Measurements from ENCODE around the gene THRA. TPM values are rescaled to one million over a fixed set of nuclear protein-coding genes. Genes with fewer than 3 reads are reported as not detected.
A peak's percentile ranks its signal among the peaks of the same experiment; 100 is the strongest.

Gene THRA
- total and polyA plus RNA-seq, 9 of the 15 experiments (the other 6 are each of a cell fraction or from before 2014, with no cell fraction given): 0.34 to 23.4 (median 12.7) TPM

DNA sequence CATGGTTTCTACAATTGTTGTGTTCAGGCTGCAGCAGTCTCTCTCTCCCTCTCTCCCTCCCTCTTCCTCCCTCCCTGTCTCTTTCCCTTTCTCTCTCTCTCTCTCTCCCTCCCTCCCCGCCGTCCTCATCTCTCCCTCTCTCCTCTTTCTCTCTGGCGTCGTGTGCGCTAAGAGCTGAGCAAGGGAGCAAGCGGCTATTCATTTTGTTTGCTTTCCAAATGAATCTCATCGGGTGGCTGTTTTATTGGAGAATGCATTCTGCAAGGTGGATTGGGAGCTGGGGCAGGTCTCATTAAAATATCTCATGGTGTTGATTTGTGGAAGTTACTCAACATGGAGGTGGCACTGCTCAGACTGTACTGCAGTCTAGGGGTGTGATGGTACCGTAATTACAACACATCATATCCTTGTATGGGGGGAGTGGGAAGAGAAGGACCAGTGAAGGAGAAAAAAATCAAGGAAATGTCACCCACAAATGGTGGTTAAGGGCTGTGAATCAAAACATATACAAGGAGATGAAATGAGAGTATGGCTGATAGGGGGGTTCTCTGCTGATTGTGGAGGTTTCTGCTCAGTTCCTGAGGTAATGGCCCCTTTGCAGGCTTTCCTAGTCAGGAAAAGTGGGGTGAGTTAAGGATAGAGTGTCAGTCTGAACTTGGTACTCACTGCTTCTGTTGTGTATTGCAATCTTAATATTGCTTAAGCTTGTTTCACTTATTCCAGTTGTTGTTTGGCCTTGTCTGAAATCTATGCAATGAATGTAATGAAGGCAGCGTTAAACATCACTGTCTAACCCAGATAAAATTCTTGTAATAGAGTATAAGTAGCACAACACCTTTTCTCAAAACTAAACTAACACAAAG, 61.7 kb downstream of the THRA start (continued):
- TF ChIP-seq, protein P1, sequence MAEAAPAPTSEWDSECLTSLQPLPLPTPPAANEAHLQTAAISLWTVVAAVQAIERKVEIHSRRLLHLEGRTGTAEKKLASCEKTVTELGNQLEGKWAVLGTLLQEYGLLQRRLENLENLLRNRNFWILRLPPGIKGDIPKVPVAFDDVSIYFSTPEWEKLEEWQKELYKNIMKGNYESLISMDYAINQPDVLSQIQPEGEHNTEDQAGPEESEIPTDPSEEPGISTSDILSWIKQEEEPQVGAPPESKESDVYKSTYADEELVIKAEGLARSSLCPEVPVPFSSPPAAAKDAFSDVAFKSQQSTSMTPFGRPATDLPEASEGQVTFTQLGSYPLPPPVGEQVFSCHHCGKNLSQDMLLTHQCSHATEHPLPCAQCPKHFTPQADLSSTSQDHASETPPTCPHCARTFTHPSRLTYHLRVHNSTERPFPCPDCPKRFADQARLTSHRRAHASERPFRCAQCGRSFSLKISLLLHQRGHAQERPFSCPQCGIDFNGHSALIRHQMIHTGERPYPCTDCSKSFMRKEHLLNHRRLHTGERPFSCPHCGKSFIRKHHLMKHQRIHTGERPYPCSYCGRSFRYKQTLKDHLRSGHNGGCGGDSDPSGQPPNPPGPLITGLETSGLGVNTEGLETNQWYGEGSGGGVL (CRISPR knock-in tag; IDR thresholded peaks at IDR 0.05): no peak
- TF ChIP-seq, protein P2, sequence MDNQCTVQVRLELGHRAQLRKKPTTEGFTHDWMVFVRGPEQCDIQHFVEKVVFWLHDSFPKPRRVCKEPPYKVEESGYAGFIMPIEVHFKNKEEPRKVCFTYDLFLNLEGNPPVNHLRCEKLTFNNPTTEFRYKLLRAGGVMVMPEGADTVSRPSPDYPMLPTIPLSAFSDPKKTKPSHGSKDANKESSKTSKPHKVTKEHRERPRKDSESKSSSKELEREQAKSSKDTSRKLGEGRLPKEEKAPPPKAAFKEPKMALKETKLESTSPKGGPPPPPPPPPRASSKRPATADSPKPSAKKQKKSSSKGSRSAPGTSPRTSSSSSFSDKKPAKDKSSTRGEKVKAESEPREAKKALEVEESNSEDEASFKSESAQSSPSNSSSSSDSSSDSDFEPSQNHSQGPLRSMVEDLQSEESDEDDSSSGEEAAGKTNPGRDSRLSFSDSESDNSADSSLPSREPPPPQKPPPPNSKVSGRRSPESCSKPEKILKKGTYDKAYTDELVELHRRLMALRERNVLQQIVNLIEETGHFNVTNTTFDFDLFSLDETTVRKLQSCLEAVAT (IDR thresholded peaks at IDR 0.05): peak; percentile 52 to 56; a peak in 2 of 4 replicates
- no peak for TF ChIP-seq ZNF431 (CRISPR knock-in tag; IDR thresholded peaks at IDR 0.05)
- TF ChIP-seq, protein P3, sequence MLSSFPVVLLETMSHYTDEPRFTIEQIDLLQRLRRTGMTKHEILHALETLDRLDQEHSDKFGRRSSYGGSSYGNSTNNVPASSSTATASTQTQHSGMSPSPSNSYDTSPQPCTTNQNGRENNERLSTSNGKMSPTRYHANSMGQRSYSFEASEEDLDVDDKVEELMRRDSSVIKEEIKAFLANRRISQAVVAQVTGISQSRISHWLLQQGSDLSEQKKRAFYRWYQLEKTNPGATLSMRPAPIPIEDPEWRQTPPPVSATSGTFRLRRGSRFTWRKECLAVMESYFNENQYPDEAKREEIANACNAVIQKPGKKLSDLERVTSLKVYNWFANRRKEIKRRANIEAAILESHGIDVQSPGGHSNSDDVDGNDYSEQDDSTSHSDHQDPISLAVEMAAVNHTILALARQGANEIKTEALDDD (IDR thresholded peaks at IDR 0.05): no peak
- TF ChIP-seq CCNT2 (IDR thresholded peaks at IDR 0.05; ENCODE audit: borderline replicate concordance, extremely low read depth, insufficient read length, low read depth, low read length): no peak
- peak; percentile 78 for TF ChIP-seq MTA1 (IDR thresholded peaks at IDR 0.05; ENCODE audit: borderline replicate concordance)
- no peak for TF ChIP-seq PHTF2 (CRISPR knock-in tag; IDR thresholded peaks at IDR 0.05)
- TF ChIP-seq CXXC5 (CRISPR knock-in tag; IDR thresholded peaks at IDR 0.05): 0 out of 2 replicates have a peak, but pooled peaks have one; percentile 11
- peak in 1 of 2 experiments; percentile 66; a peak in 1 of 4 replicates for TF ChIP-seq HDAC1 (IDR thresholded peaks at IDR 0.05)
- peak in 1 of 2 experiments; percentile 67; a peak in 3 of 4 replicates for TF ChIP-seq MAZ (CRISPR knock-in tag; conservative IDR thresholded peaks at IDR 0.05 in 1 of 2, IDR thresholded peaks at IDR 0.05 in 1 of 2)
- no peak for TF ChIP-seq SIN3A (IDR thresholded peaks at IDR 0.05; ENCODE audit: borderline replicate concordance in 2 of 2, control insufficient read depth in 1 of 2, low read depth in 2 of 2, low read length in 2 of 2)
- TF ChIP-seq, protein P4, sequence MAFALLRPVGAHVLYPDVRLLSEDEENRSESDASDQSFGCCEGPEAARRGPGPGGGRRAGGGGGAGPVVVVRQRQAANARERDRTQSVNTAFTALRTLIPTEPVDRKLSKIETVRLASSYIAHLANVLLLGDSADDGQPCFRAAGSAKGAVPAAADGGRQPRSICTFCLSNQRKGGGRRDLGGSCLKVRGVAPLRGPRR (CRISPR knock-in tag; IDR thresholded peaks at IDR 0.05): no peak
- no peak for TF ChIP-seq CBX3 (IDR thresholded peaks at IDR 0.05; ENCODE audit: borderline replicate concordance in 1 of 2, low read length in 2 of 2)
- no peak for TF ChIP-seq ZC3H4 (CRISPR knock-in tag; IDR thresholded peaks at IDR 0.05; ENCODE audit: borderline replicate concordance)
- no peak for TF ChIP-seq NFIC (IDR thresholded peaks at IDR 0.05)
- TF ChIP-seq NBN (IDR thresholded peaks at IDR 0.05; ENCODE audit: low read depth): 0 out of 2 replicates have a peak, but pooled peaks have one; percentile 56
- TF ChIP-seq, protein P5, sequence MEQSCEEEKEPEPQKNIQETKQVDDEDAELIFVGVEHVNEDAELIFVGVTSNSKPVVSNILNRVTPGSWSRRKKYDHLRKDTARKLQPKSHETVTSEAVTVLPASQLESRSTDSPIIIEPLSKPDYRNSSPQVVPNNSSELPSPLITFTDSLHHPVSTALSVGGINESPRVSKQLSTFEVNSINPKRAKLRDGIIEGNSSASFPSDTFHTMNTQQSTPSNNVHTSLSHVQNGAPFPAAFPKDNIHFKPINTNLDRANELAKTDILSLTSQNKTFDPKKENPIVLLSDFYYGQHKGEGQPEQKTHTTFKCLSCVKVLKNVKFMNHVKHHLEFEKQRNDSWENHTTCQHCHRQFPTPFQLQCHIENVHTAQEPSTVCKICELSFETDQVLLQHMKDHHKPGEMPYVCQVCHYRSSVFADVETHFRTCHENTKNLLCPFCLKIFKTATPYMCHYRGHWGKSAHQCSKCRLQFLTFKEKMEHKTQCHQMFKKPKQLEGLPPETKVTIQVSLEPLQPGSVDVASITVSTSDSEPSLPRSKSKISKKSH (CRISPR knock-in tag; IDR thresholded peaks at IDR 0.05): no peak
- TF ChIP-seq BMI1 (IDR thresholded peaks at IDR 0.05; ENCODE audit: low read length): no peak

Measured in K562 (cell line).